K562 (cell line): ENCODE measurements around the gene SCN8A. TPM values are rescaled to one million over a fixed set of nuclear protein-coding genes. Genes with fewer than 3 reads are reported as not detected.

ENCODE experiments used
- ATAC-seq: fragments of 200-7000 bp; cut with Tn5 transposase; 3 replicates; pipeline ENCODE4 v1.9.1; 2020; ENCODE audit warnings: moderate library complexity
- BruUV-seq: library from RNA; stranded (reverse); fragments of 400-500 nt; replicated peaks from 2 replicates; lab custom pipeline; 2021; lab: Mats Ljungman, UMichigan
- CTCF ChIA-PET: fragments of 300-600 bp; formaldehyde crosslinking; extraction: SDS; loops from one replicate; lab custom pipeline; 2021; ENCODE audit warnings: low intra/inter-chr PET ratio; lab: Yijun Ruan, JAX
- POLR2A ChIA-PET: fragments of 300-600, 350-650 bp; sonication (Branson Sonifier 250); formaldehyde crosslinking; extraction: SDS; loops from one replicate; lab custom pipeline; 2021; ENCODE audit warnings: antibody characterized with exemption, inconsistent platforms; lab: Yijun Ruan, JAX
- DNase-seq, 4 experiments: peaks; one replicate each; pipeline versions ENCODE4 v3.0.0 to v3.0.0-alpha.2; 2011 to 2018; ENCODE audit warnings: low spot score in 3 of 4, mixed read lengths in 3 of 4; ENCODE audit errors: extremely low read depth in 1 of 4
- FAIRE-seq: peaks from 2 replicates; lab custom pipeline; 2011; peaks lifted over from hg19 to GRCh38; lab: Jason Lieb, UNC
- H2AFZ ChIP-seq: 2 replicates; pipeline ENCODE4 v1.6.0; 2011; ENCODE audit warnings: low read depth, low read length, control low read depth, inconsistent platforms
- H3K27ac ChIP-seq: fragments of 200-600 bp; 3 replicates; pipeline ENCODE4 v1.8.0; 2011; ENCODE audit warnings: low read depth, mild to moderate bottlenecking, control low read depth, inconsistent platforms, low read length, moderate library complexity, mixed read lengths; ENCODE audit errors: extremely low read depth
- H3K27me3 ChIP-seq, 2 experiments: fragments of 300-600 bp in 1 of 2; 2 replicates in 1 of 2; 3 replicates in 1 of 2; pipeline versions ENCODE4 v1.6.0 to v1.8.0; 2011; ENCODE audit warnings: inconsistent platforms in 2 of 2, low read length in 2 of 2, mild to moderate bottlenecking in 1 of 2, mixed read lengths in 1 of 2, moderate library complexity in 1 of 2; ENCODE audit not compliant: control insufficient read depth in 2 of 2, insufficient read depth in 2 of 2
- H3K36me3 ChIP-seq: fragments of 300-600 bp; 3 replicates; pipeline ENCODE4 v1.8.0; 2011; ENCODE audit warnings: mild to moderate bottlenecking, low read length, inconsistent platforms; ENCODE audit not compliant: control insufficient read depth, insufficient read depth
- H3K4me1 ChIP-seq, 2 experiments: fragments of 200-600 bp in 1 of 2; replicated peaks in 1 of 2; 2 replicates in 1 of 2; 3 replicates in 1 of 2; pipeline versions ENCODE4 v1.5.1 to v1.8.0; 2011; ENCODE audit warnings: inconsistent platforms in 2 of 2, low read length in 2 of 2, mild to moderate bottlenecking in 1 of 2, mixed read lengths in 1 of 2, moderate library complexity in 1 of 2; ENCODE audit not compliant: control insufficient read depth in 2 of 2, insufficient read depth in 2 of 2
- H3K4me2 ChIP-seq: 2 replicates; pipeline ENCODE4 v1.6.1; 2011; ENCODE audit warnings: low read length, control low read depth, inconsistent platforms, mixed read lengths; ENCODE audit not compliant: insufficient read depth
- H3K4me3 ChIP-seq: fragments of 200-600 bp; sonication (generic), shearing (Covaris generic); 2 replicates; pipeline ENCODE4 v1.5.1; 2016; ENCODE audit warnings: control low read depth, inconsistent platforms
- H3K79me2 ChIP-seq: fragments of 200-600 bp; 3 replicates; pipeline ENCODE4 v1.8.0; 2011; ENCODE audit warnings: low read length, inconsistent platforms; ENCODE audit not compliant: control insufficient read depth, insufficient read depth
- H3K9ac ChIP-seq, 2 experiments: 2 replicates each; pipeline versions ENCODE4 v1.6.0 to v1.6.1; 2011; ENCODE audit warnings: low read depth in 2 of 2, low read length in 2 of 2, control low read depth in 1 of 2, inconsistent platforms in 1 of 2, mild to moderate bottlenecking in 1 of 2, mixed read lengths in 1 of 2; ENCODE audit not compliant: insufficient read depth in 1 of 2
- H3K9me1 ChIP-seq: one replicate; pipeline ENCODE4 v1.6.0; 2011; ENCODE audit warnings: inconsistent platforms, mild to moderate bottlenecking, low read length, moderate library complexity; ENCODE audit not compliant: control insufficient read depth, insufficient read depth
- H3K9me3 ChIP-seq: replicated peaks from 2 replicates; pipeline ENCODE4 v1.5.1; 2011; ENCODE audit warnings: low read depth, low read length, inconsistent platforms; ENCODE audit not compliant: control insufficient read depth, insufficient read depth
- H4K20me1 ChIP-seq: replicated peaks from 2 replicates; pipeline ENCODE4 v1.6.1; 2011; ENCODE audit warnings: low read length, inconsistent platforms, mixed read lengths; ENCODE audit not compliant: control insufficient read depth, insufficient read depth
- EGR1 ChIP-seq: fragments of 450-650 bp; conservative IDR thresholded peaks from 2 replicates; pipeline ENCODE4 v1.6.1; 2017; ENCODE audit warnings: mild to moderate bottlenecking
- KDM4B ChIP-seq, 2 experiments: fragments of 450-650 bp in 1 of 2; sonication (generic) in 1 of 2; IDR thresholded peaks; 2 replicates each; pipeline ENCODE4 v1.6.1; 2016 to 2017; ENCODE audit warnings: borderline replicate concordance in 2 of 2, antibody characterized with exemption in 1 of 2, low read depth in 1 of 2, mild to moderate bottlenecking in 1 of 2
- NFIC ChIP-seq: fragments of 450-650 bp; IDR thresholded peaks from 2 replicates; pipeline ENCODE4 v1.6.1; 2017; ENCODE audit warnings: mild to moderate bottlenecking, inconsistent platforms
- SMARCA4 ChIP-seq: fragments of 450-650 bp; IDR thresholded peaks from 2 replicates; pipeline ENCODE4 v1.6.1; 2016
- SOX6 ChIP-seq: fragments of 450-650 bp; IDR thresholded peaks from 2 replicates; pipeline ENCODE4 v1.6.1; 2014; ENCODE audit warnings: mild to moderate bottlenecking
- U2AF1 ChIP-seq: fragments of 200-400 bp; formaldehyde crosslinking; optimal IDR thresholded peaks from 2 replicates; pipeline ENCODE3; 2017; ENCODE audit warnings: mild to moderate bottlenecking, low read depth, low read length, moderate library complexity
- ZNF175 ChIP-seq: fragments of 200-800 bp; sonication (Bioruptor generic); IDR thresholded peaks from 2 replicates; pipeline ENCODE4 v1.6.1; 2016; ENCODE audit warnings: low read depth, mild to moderate bottlenecking, missing genetic modification characterization, missing compliant biosample characterization
- WGBS: fragments of 100-300 bp; shearing (Covaris generic); methylation state at CpG from one replicate; pipeline ENCODE4 v1.1.6; 2016; ENCODE audit warnings: low coverage, mixed read lengths; ENCODE audit not compliant: insufficient coverage; ENCODE audit errors: missing lambda C conversion rate; 5-methylcytosine and 5-hydroxymethylcytosine counted together
- in situ Hi-C: fragments of 300-500 bp; cut with MboI; formaldehyde crosslinking; loops from 4 replicates; pipeline ENCODE4 v1.15.0; 2018; ENCODE audit warnings: inconsistent platforms, mixed read lengths
- intact Hi-C: fragments of 100-400 bp; cut with micrococcal nuclease; formaldehyde crosslinking; loops from 2 replicates; pipeline ENCODE4 v1.14.2; 2022
- polyA plus RNA-seq, 8 experiments: library from polyadenylated mRNA; depleted of rRNA in 4 of 8; stranded (reverse) in 5 of 8; unstranded in 3 of 8; fragments of >200 nt; fragmentation: Nextera tagmentation in 2 of 8; fragmentation: Illumina TruSeq in 1 of 8; extraction: Ambion mirVana in 2 of 8; extraction: Trizol in 1 of 8; gene quantifications; 2 replicates each; pipeline versions ENCODE4 v1.2.1 to v1.2.3, GENCODE V29; 2011 to 2014; ENCODE audit warnings: inconsistent platforms in 1 of 8, missing spikeins in 1 of 8
- total RNA-seq, 7 experiments: library from RNA; depleted of rRNA in 6 of 7; stranded (reverse); fragments of >200 nt in 6 of 7; fragmentation: Illumina TruSeq in 2 of 7; extraction: Trizol in 2 of 7; gene quantifications; 2 replicates each; pipeline versions ENCODE4 v1.2.1 to v1.2.3, GENCODE V29; 2011 to 2021; ENCODE audit warnings: low replicate concordance in 1 of 7
- TF ChIP-seq, protein P1 (sequence below): fragments of 250-450 bp; sonication (Bioruptor Pico); IDR thresholded peaks from 2 replicates; pipeline ENCODE4 v1.6.1; 2021; ENCODE audit warnings: mild to moderate bottlenecking

SCN8A gene
- total and polyA plus RNA-seq, 9 of the 15 experiments (the other 6 are each of a cell fraction or from before 2014, with no cell fraction given), result 0.03 to 0.29 (median 0.15) TPM; not detected in 1

DNA sequence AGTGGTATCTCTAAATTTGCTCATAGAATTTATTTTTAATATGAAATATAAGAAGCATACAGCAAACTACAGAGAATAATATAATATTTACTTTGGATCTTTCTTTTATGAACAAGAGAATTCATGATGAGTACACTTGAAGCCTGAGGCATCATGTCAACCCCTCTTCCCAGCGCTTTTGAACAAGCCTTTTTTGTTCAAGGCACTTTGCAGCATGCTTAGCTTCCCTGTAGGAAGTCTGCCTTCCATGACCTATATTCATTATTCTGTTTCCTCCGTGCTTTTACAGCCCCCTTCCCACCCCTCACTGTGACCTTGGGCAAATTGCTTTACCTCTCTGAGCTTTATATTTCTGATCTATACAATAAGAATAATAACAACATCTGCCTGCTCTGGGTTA is 41.6 kb downstream of the SCN8A start:
- H3K79me2 ChIP-seq, result no peaks in the 10 kb centered on the region
- intact Hi-C loops (no loop called here), in situ Hi-C loops (no loop called here)
- H3K9ac ChIP-seq, result no peak overlapping the region
- H3K9me1 ChIP-seq, result no peaks in the 10 kb centered on the region
- POLR2A ChIA-PET, result no interaction called here
- no peaks in the 10 kb centered on the region for H4K20me1 ChIP-seq
- CTCF ChIA-PET, result no interaction called here
- no peak for TF ChIP-seq KDM4B (IDR thresholded peaks at IDR 0.05; ENCODE audit: borderline replicate concordance in 2 of 2, low read depth in 1 of 2)
- TF ChIP-seq U2AF1, result no peak
- TF ChIP-seq SOX6, result no peak
- no peak for TF ChIP-seq ZNF175 (CRISPR knock-in tag)
- no peak for TF ChIP-seq SMARCA4
- TF ChIP-seq, protein P1, sequence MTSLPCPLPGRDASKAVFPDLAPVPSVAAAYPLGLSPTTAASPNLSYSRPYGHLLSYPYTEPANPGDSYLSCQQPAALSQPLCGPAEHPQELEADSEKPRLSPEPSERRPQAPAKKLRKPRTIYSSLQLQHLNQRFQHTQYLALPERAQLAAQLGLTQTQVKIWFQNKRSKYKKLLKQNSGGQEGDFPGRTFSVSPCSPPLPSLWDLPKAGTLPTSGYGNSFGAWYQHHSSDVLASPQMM (CRISPR knock-in tag), result no peak
- no peak for TF ChIP-seq EGR1
- TF ChIP-seq NFIC, result no peak
- WGBS, result 4% methylated on average over 2 of the region's 2 CpGs
- no peak overlapping the region for H3K4me2 ChIP-seq
- ATAC-seq (no peak), DNase-seq (no peak), FAIRE-seq (no peak)
- H3K27me3 ChIP-seq, result peaks cover 0 to 4% of the 10 kb centered on the region in 2 experiments; a peak in 1 of 5 replicates
- no peaks in the 10 kb centered on the region for H3K4me1 ChIP-seq
- no peak overlapping the region for H3K4me3 ChIP-seq
- BruUV-seq, result no TSS peak
- H2AFZ ChIP-seq, result no peak overlapping the region
- H3K36me3 ChIP-seq, result no peaks in the 10 kb centered on the region
- H3K9me3 ChIP-seq, result no peaks in the 10 kb centered on the region
- H3K27ac ChIP-seq, result no peak overlapping the region
